HG02852 (cell line): ENCODE measurements around the gene PCBP3.
"Not testable (repeated sequence)": the region's sequence is repeated elsewhere in the genome, so short reads cannot be mapped to it uniquely, and the experiment has no call there.

Source experiments
- ATAC-seq: cut with Tn5 transposase; IDR thresholded peaks from one replicate; pipeline ENCODE4 v1.9.1; 2021; ENCODE audit warnings: mild to moderate bottlenecking, moderate library complexity; ENCODE audit not compliant: unreplicated experiment

Gene PCBP3

DNA sequence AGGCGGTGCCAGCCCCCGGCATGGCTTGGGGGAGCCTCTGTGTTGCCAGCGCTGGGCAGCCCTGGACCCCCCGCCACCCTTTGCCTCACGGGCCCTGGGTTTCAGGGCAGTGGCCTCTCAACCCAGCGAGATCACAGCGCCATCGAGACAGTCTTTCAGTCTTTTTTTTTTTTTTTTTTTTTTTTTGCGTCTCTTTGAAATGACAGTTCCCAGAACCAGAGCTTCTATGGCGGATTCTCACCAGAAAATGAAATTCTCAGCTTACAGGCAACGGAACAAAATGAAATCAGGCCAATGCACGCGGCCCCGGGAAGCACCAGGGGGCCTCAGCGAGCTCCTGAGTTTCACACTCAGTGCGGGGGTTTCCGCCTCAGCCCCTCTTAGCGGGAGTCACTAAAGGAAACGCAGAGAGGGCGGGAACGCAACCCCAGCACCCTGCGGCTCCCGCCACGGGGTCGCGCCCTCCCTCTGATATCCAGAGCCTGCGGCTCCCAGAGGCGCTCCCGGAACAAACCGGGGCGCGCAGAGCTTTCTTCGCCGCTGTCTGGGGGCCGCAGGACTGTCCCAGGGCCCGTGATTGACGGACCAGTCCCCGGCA is 330.0 kb downstream of the PCBP3 start:
- no peak for ATAC-seq

DNA sequence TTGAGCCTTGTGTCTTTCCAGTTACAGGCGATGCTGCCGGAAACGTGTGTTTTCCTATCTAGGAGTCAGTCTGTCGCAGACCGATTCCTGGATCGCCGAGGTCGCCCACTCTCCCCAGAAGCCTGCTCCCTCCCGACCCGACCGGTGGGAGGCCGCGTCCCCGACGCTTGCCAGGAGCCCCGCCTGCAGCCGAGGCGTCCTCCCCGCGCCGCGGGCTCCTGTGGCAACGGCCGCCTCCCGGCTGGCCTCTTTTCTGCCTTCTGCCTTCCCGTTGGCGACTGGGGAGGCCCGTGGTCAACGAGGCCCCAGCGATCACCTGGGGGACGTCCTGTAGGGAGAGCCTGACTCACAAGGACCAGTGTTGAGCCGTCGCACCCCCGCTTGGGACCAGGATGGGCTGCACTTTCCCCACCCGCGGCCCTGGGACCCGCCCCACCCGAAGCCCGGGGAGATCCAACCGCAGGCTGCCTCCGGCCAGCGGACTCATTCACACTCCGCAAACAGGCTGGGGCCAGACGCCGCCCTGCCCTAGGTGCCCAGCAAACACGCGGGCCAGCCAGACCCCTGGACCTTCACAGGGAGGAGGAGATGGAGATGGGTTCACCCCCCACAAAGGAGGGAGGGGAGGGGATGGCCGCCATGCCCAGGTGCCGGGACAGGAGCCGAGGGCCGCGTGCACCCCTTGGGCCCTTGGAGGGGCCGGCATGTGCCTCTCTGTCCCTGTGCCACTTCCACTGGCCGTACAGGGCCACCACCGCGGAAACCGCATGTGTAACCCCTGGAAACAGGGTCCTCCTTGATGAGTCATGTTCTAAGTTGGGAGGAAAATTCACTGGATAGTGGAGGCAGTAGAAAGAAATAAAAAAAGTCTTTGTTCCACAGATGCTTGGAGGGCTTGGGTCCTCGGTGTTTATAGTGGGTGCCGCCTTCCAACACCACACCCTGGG is 330.8 kb downstream of the PCBP3 start:
- ATAC-seq, result no peak

- ATAC-seq, result no peak
These were observed 331.6 kb downstream of the PCBP3 start for GRCh38 chr21:45975020-45975666.

- ATAC-seq, result not testable (repeated sequence)
These were observed 332.3 kb downstream of the PCBP3 start for GRCh38 chr21:45975667-45976409.

DNA sequence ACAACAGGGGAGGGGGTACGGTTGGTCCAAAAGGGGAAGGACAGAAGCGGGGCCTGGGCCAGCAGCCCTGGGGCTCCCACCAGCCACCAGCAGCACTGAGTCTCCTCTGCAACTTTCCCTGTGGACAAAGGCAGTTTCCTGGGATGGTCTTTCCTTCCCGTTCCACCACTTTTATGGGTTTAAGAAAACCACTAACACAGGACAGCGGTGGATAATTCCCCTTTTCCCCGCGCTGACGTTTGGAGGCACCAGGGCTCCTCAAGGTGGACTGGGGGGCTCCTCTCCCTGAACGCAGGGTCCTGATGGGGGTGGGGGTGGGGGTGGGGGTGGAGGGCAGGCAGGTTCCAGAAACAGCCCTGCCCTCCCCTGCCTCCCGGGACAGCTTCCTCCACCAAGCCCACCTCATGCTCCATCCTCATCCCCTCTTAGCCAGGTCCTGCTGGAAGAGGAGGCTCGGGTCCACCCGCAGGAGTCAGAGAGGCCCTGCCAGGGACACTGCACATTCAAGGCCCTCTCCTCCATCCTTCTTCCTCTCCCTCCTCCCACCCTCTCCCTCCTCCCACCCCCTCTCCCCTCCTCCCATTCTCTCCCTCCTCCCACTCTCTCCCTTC is 333.3 kb downstream of the PCBP3 start:
- no peak for ATAC-seq

DNA sequence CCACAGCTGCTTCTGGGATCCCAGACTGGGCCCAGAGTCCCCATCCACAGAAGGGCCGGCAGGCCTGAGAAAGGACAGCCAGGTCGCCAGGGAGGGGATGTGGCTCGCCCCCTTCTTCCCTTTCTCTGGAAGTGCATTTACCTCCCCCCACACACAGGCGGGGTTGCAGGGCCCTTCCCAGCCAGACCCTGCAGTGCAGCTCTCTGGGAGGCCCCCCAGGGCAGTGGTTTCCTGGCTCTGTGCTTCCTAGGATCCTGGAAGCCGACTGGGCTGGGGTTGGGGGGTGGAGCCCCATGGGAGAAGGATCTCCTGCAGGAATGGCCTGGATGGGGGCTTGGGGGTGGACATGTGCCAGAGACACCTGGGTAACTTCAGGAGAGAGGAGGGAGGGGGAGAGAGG is 333.9 kb downstream of the PCBP3 start:
- no peak for ATAC-seq

GRCh38 chr21:45979141-45979631 is 335.7 kb downstream of the PCBP3 start:
- no peak for ATAC-seq

- no peak for ATAC-seq
These were observed 336.1 kb downstream of the PCBP3 start for GRCh38 chr21:45979651-45980050.

- no peak for ATAC-seq
These were observed 336.7 kb downstream of the PCBP3 start for GRCh38 chr21:45980271-45980670.

DNA sequence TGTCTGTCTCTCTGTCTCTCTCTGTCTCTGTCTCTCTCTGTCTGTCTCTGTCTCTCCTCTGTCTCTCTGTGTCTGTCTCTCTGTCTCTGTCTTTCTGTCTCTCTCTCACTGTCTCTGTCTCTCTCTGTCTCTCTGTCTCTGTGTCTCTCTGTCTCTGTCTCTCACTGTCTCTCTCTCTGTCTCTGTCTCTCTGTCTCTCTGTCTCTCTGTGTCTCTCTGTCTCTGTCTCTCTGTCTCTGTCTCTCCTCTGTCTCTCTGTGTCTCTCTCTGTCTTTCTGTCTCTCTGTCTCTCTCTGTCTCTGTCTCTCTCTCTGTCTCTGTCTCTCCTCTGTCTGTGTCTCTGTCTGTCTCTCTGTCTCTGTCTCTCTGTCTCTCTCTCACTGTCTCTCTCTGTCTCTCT is 337.2 kb downstream of the PCBP3 start:
- ATAC-seq, result no peak

DNA sequence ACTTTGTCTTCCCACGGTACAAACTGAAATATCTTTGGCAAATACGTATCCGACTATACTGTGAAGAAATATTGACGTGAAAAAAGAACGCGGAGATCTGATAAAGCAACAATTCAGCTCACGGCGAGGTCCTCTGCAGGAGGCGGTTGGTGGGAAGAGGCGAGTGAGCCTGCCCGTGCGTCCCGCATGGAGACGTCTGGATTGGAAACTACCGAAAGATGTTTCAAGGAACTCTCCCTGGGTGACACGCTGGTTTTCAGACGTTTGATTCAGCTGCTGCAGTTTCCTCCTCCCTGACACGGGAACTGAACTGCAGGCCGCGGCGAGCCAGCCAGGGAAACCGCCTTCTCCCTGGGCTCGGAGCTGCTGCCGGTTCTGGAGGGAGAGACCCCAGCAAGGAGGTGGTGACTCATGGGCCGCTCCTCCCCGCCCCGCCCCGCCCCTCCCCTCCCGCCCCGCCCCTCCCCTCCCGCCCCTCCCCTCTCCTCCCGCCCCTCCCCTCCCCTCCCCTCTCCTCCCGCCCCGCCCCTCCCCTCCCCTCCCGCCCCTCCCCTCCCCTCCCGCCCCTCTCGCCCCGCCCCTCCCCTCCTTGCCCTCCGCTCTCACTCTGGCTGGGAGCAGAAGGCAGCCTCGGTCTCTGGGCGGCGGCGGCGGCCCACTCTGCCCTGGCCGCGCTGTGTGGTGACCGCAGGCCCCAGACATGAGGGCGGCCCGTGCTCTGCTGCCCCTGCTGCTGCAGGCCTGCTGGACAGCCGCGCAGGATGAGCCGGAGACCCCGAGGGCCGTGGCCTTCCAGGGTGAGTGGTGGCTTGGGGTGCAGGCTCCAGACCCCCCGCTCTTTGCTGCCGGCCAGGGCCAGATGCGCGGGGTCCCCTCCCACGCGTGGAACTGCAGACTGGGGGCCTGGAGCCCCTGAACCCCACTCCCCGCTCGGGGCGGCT is 337.9 kb downstream of the PCBP3 start, which contains the start of gene COL6A1:
Gene COL6A1 (plus strand): TSS at position 620 of the 941 bp plus-strand sequence. CDS start 81 bp downstream, at position 701.
- no peak for ATAC-seq

GRCh38 chr21:45982092-45982757 is 338.7 kb downstream of the PCBP3 start:
- ATAC-seq, result no peak

- ATAC-seq, result no peak
These were observed 339.5 kb downstream of the PCBP3 start for GRCh38 chr21:45982758-45983648.

DNA sequence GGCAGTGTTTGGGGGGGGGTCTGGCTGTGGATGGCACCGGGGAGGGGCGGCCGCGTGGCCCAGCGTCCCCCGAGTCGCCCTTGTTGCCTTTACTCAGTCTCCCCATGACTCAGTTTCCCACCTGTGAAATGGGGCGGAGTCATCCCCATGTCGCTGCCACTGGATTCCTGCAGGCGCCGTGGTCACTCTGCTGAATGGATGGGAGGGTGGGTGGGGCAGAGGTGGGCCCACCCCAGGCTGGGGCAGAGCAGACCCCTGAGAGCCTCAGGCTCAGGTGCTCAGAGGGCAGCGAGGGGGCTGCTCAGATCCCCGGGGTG is 340.1 kb downstream of the PCBP3 start:
- ATAC-seq, result no peak

DNA sequence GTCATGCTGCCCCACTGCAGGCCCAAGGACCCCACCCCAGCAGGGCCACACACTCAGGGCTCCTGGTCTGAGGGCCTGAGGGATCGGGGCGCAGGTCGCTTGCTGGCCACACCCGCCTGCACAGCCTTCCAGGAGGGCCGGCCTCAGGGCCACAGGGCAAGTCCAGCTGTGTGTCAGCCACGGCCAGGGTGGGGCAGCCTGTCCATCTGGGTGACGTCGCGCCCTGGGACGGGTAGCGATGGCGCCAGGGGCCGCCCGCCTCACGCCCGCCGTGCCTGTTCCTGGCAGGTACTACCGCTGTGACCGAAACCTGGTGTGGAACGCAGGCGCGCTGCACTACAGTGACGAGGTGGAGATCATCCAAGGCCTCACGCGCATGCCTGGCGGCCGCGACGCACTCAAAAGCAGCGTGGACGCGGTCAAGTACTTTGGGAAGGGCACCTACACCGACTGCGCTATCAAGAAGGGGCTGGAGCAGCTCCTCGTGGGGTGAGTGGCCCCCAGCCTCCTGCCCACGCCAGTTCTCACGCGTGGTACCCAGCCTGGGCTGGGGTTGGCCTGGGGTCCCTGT is 340.5 kb downstream of the PCBP3 start:
- no peak for ATAC-seq

DNA sequence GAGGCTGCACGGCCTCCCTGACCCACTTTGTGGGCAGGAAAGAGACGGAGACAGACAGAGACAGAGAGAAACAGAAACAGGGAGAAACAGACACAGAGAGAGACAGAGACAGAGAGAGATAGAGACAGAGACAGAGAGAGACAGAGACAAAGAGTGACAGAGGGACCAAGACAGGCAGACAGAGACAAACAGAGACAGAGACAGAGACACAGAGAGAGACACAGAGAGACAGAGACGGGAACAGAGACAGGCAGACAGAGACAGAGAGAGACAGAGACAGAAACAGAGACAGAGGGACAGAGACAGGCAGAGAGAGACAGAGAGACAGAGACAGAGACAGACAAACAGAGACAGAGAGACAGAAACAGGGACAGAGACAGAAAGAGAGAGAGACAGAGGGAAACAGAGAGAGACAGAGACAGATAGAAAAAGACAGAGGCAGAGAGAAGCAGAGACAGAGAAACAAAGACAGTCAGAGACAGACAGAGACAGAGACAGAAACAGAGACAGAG is 341.1 kb downstream of the PCBP3 start:
- ATAC-seq, result no peak
